HepG2 (cell line): ENCODE data around the gene NUDT22. TPM values are rescaled to one million over a fixed set of nuclear protein-coding genes. Genes with fewer than 3 reads are reported as not detected.

ENCODE experiments used
- ATF3 ChIP-seq: sonication (generic); formaldehyde crosslinking; IDR thresholded peaks from 2 replicates; pipeline ENCODE4 v1.4.0; 2020; ENCODE audit warnings: missing genetic modification reagents
- ATF6 ChIP-seq: sonication (generic); formaldehyde crosslinking; conservative IDR thresholded peaks from 2 replicates; pipeline ENCODE4 v1.4.0; 2020; ENCODE audit warnings: missing genetic modification reagents
- CREBL2 ChIP-seq: sonication (generic); formaldehyde crosslinking; IDR thresholded peaks from 2 replicates; pipeline ENCODE4 v1.8.1; 2023; ENCODE audit warnings: missing genetic modification reagents, mild to moderate bottlenecking, borderline replicate concordance
- FOXC1 ChIP-seq: sonication (generic); formaldehyde crosslinking; IDR thresholded peaks from 2 replicates; pipeline ENCODE4 v1.8.0; 2022; ENCODE audit warnings: mild to moderate bottlenecking, missing genetic modification reagents, borderline replicate concordance
- FOXM1 ChIP-seq: sonication (generic); formaldehyde crosslinking; IDR thresholded peaks from 2 replicates; pipeline ENCODE4 v1.5.0; 2020; ENCODE audit warnings: missing genetic modification reagents
- GTF3A ChIP-seq: sonication (generic); formaldehyde crosslinking; conservative IDR thresholded peaks from 2 replicates; pipeline ENCODE4 v1.4.0; 2020; ENCODE audit warnings: mild to moderate bottlenecking, missing genetic modification reagents
- IRX3 ChIP-seq: sonication (generic); formaldehyde crosslinking; IDR thresholded peaks from 2 replicates; pipeline ENCODE4 v1.8.1; 2023; ENCODE audit warnings: mild to moderate bottlenecking, low read depth, missing genetic modification reagents, borderline replicate concordance
- MTERF4 ChIP-seq: sonication (generic); formaldehyde crosslinking; IDR thresholded peaks from 2 replicates; pipeline ENCODE4 v1.8.0; 2023; ENCODE audit warnings: mild to moderate bottlenecking, missing genetic modification reagents
- NFE2L2 ChIP-seq: fragments of 150-350 bp; IDR thresholded peaks from 2 replicates; pipeline ENCODE4 v1.6.1; 2014; ENCODE audit warnings: low read length
- ZBED4 ChIP-seq: sonication (generic); formaldehyde crosslinking; IDR thresholded peaks from 2 replicates; pipeline ENCODE4 v1.4.0; 2020; ENCODE audit warnings: missing genetic modification reagents, borderline replicate concordance
- ZFY ChIP-seq: sonication (generic); formaldehyde crosslinking; IDR thresholded peaks from 2 replicates; pipeline ENCODE4 v1.4.0; 2020; ENCODE audit warnings: missing genetic modification reagents
- ZNF232 ChIP-seq: sonication (generic); formaldehyde crosslinking; IDR thresholded peaks from 2 replicates; pipeline ENCODE4 v1.4.0; 2020; ENCODE audit warnings: missing genetic modification reagents, borderline replicate concordance
- ZNF513 ChIP-seq: sonication (generic); formaldehyde crosslinking; conservative IDR thresholded peaks from 2 replicates; pipeline ENCODE4 v1.5.0; 2020; ENCODE audit warnings: missing genetic modification reagents
- ZNF619 ChIP-seq: sonication (generic); formaldehyde crosslinking; IDR thresholded peaks from 2 replicates; pipeline ENCODE4 v1.4.0; 2020; ENCODE audit warnings: mild to moderate bottlenecking, missing genetic modification reagents
- ZNF773 ChIP-seq: sonication (generic); formaldehyde crosslinking; IDR thresholded peaks from 2 replicates; pipeline ENCODE4 v1.4.0; 2020; ENCODE audit warnings: missing genetic modification reagents, borderline replicate concordance
- ZSCAN22 ChIP-seq: sonication (generic); formaldehyde crosslinking; IDR thresholded peaks from 2 replicates; pipeline ENCODE4 v1.4.0; 2020; ENCODE audit warnings: mild to moderate bottlenecking, missing genetic modification reagents
- polyA plus RNA-seq, 8 experiments: library from polyadenylated mRNA; depleted of rRNA in 3 of 8; stranded (reverse) in 7 of 8; unstranded in 1 of 8; fragments of >200 nt; fragmentation: Illumina TruSeq in 4 of 8; extraction: Trizol in 4 of 8; gene quantifications; 2 replicates each; pipeline versions ENCODE4 v1.2.1 to v1.2.3, GENCODE V29; 2011 to 2016; ENCODE audit warnings: low read depth in 4 of 8, missing spikeins in 1 of 8, mixed read lengths in 1 of 8; ENCODE audit not compliant: insufficient read depth in 1 of 8
- total RNA-seq, 5 experiments: library from RNA; depleted of rRNA; stranded (reverse); fragments of >200 nt; fragmentation: Illumina TruSeq; extraction: Trizol; gene quantifications; 2 replicates each; pipeline ENCODE4 v1.2.3, GENCODE V29; 2016; ENCODE audit warnings: low read depth in 1 of 5
- TF ChIP-seq, protein P1 (sequence below): IDR thresholded peaks from 2 replicates; pipeline ENCODE4 v1.6.1; 2016
- TF ChIP-seq, protein P2 (sequence below): IDR thresholded peaks from 2 replicates; pipeline ENCODE4 v1.6.1; 2016; ENCODE audit warnings: control low read depth

The NUDT22 gene
- total and polyA plus RNA-seq, 2 of the 13 experiments (the other 11 are each of a cell fraction or from before 2014, with no cell fraction given) = 33.5 to 39.8 TPM

- TF ChIP-seq, protein P1, sequence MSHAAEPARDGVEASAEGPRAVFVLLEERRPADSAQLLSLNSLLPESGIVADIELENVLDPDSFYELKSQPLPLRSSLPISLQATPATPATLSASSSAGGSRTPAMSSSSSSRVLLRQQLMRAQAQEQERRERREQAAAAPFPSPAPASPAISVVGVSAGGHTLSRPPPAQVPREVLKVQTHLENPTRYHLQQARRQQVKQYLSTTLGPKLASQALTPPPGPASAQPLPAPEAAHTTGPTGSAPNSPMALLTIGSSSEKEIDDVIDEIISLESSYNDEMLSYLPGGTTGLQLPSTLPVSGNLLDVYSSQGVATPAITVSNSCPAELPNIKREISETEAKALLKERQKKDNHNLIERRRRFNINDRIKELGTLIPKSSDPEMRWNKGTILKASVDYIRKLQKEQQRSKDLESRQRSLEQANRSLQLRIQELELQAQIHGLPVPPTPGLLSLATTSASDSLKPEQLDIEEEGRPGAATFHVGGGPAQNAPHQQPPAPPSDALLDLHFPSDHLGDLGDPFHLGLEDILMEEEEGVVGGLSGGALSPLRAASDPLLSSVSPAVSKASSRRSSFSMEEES (CRISPR knock-in tag) = no peak
- no peak for TF ChIP-seq CREBL2 (CRISPR knock-in tag)
- TF ChIP-seq ZBED4 = no peak
- TF ChIP-seq ZNF513 = no peak
- peak; percentile 75 for TF ChIP-seq ZFY (CRISPR knock-in tag)
- 0 out of 2 replicates have a peak, but pooled peaks have one; percentile 8 for TF ChIP-seq FOXM1 (CRISPR knock-in tag)
- TF ChIP-seq ZNF619 (CRISPR knock-in tag) = 0 out of 2 replicates have a peak, but pooled peaks have one; percentile 25
- TF ChIP-seq MTERF4 = no peak
- TF ChIP-seq IRX3 = no peak
- no peak for TF ChIP-seq NFE2L2
- no peak for TF ChIP-seq ZNF773 (CRISPR knock-in tag)
- TF ChIP-seq FOXC1 (CRISPR knock-in tag) = no peak
- TF ChIP-seq, protein P2, sequence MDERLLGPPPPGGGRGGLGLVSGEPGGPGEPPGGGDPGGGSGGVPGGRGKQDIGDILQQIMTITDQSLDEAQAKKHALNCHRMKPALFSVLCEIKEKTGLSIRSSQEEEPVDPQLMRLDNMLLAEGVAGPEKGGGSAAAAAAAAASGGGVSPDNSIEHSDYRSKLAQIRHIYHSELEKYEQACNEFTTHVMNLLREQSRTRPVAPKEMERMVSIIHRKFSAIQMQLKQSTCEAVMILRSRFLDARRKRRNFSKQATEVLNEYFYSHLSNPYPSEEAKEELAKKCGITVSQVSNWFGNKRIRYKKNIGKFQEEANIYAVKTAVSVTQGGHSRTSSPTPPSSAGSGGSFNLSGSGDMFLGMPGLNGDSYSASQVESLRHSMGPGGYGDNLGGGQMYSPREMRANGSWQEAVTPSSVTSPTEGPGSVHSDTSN (CRISPR knock-in tag) = no peak
- TF ChIP-seq ATF6 (CRISPR knock-in tag) = no peak
- no peak for TF ChIP-seq ATF3 (CRISPR knock-in tag)
- TF ChIP-seq GTF3A (CRISPR knock-in tag) = no peak
- TF ChIP-seq ZSCAN22 (CRISPR knock-in tag) = no peak
- peak; percentile 53; the same call in 1 of the 2 replicates for TF ChIP-seq ZNF232 (CRISPR knock-in tag)
Measured at GRCh38 chr11:64226507-64227051, 505 bp downstream of the NUDT22 start (continued).
